ENCODE measurements around the gene HAVCR2.

The HAVCR2 gene

GRCh38 chr5:157142317-157143126, 33.7 kb upstream of the HAVCR2 start, which contains the start of gene MED7 (continued):
- TF ChIP-seq KLF17 (tag by site-specific recombination; IDR thresholded peaks at IDR 0.05) = peak; percentile 34; the same call in 1 of the 2 replicates

GRCh38 chr5:157137691-157138090, 28.8 kb upstream of the HAVCR2 start:
- Histone ChIP-seq H3K4me1 (ENCODE audit: control insufficient read depth, insufficient read depth, low read length) (no peaks in the 10 kb centered on the region), H3K4me3 (ENCODE audit: low read depth, low read length) (no peak overlapping the region), H3K27ac (ENCODE audit: extremely low read depth, low read depth, low read length) (no peak overlapping the region), H3K9me3 (ENCODE audit: control insufficient read depth, insufficient read depth, low read depth, low read length) (no peaks in the 10 kb centered on the region), H3K36me3 (ENCODE audit: control insufficient read depth in 2 of 2, insufficient read depth in 1 of 2, low read length in 2 of 2) (peaks cover 0 to 25% of the 10 kb centered on the region in 2 experiments)
- POLR2A ChIA-PET = no interaction called here
- CTCF ChIA-PET = interaction anchor here (0.8 kb wide), 1 partner anchor 11 kb away, joined by 3 read pairs; no protein-coding TSS in a partner anchor
- TF ChIP-seq ZNF426 (tag by site-specific recombination; IDR thresholded peaks at IDR 0.05) (no peak), ZNF704 (tag by site-specific recombination; IDR thresholded peaks at IDR 0.05) (no peak), ZBTB20 (tag by site-specific recombination; IDR thresholded peaks at IDR 0.05) (no peak), ZNF776 (tag by site-specific recombination; IDR thresholded peaks at IDR 0.05; ENCODE audit: borderline replicate concordance) (no peak), OVOL3 (tag by site-specific recombination; IDR thresholded peaks at IDR 0.05) (no peak), ZNF707 (tag by site-specific recombination; IDR thresholded peaks at IDR 0.05) (no peak), PRDM4 (tag by site-specific recombination; IDR thresholded peaks at IDR 0.05) (no peak), ZNF132 (tag by site-specific recombination; IDR thresholded peaks at IDR 0.05; ENCODE audit: borderline replicate concordance) (no peak), ZNF555 (tag by site-specific recombination; conservative IDR thresholded peaks at IDR 0.05) (no peak), ZNF521 (tag by site-specific recombination; IDR thresholded peaks at IDR 0.05) (no peak), TRIM28 (IDR thresholded peaks at IDR 0.05; ENCODE audit: borderline replicate concordance, low read length) (no peak)

- POLR2A ChIA-PET = interaction anchor here (3.9 kb wide), 1 partner anchor 10 kb away, joined by 20 read pairs; the partner anchor contains the start of gene MED7
Measured at GRCh38 chr5:157132281-157132612, 23.4 kb upstream of the HAVCR2 start.

GRCh38 chr5:157130925-157131324, 22.1 kb upstream of the HAVCR2 start:
- Histone ChIP-seq H3K4me3 (ENCODE audit: low read depth, low read length) (no peak overlapping the region), H3K36me3 (ENCODE audit: control insufficient read depth in 2 of 2, insufficient read depth in 1 of 2, low read length in 2 of 2) (no peaks in the 10 kb centered on the region), H3K9me3 (ENCODE audit: control insufficient read depth, insufficient read depth, low read depth, low read length) (no peaks in the 10 kb centered on the region), H3K4me1 (ENCODE audit: control insufficient read depth, insufficient read depth, low read length) (no peaks in the 10 kb centered on the region), H3K27ac (ENCODE audit: extremely low read depth, low read depth, low read length) (no peak overlapping the region)
- POLR2A ChIA-PET = interaction anchor here (0.7 to 3.9 kb wide), 2 partner anchors 12 to 211 kb away, joined by 4 to 20 read pairs; partner anchors contain the start of gene MED7
- TF ChIP-seq ZNF843 (tag by site-specific recombination; IDR thresholded peaks at IDR 0.05) = no peak
- CTCF ChIA-PET = interaction anchor here (0.6 to 3.8 kb wide), 9 partner anchors 12 to 1991 kb away, joined by 3 to 19 read pairs (median 3); partner anchors contain the start of gene MED7

More at GRCh38 chr5:157132281-157132612, 23.4 kb upstream of the HAVCR2 start:
- CTCF ChIA-PET = interaction anchor here (0.5 to 3.8 kb wide), 22 partner anchors 10 to 1993 kb away, joined by 3 to 19 read pairs (median 3); partner anchors contain the start of gene MED7
- Histone ChIP-seq H3K27ac (ENCODE audit: extremely low read depth, low read depth, low read length) (no peak overlapping the region), H3K36me3 (ENCODE audit: control insufficient read depth in 2 of 2, insufficient read depth in 1 of 2, low read length in 2 of 2) (peaks cover 0 to under 1% of the 10 kb centered on the region in 2 experiments; a peak in 2 of 3 replicates), H3K4me1 (ENCODE audit: control insufficient read depth, insufficient read depth, low read length) (no peaks in the 10 kb centered on the region), H3K9me3 (ENCODE audit: control insufficient read depth, insufficient read depth, low read depth, low read length) (no peaks in the 10 kb centered on the region), H3K4me3 (ENCODE audit: low read depth, low read length) (no peak overlapping the region)
- TF ChIP-seq PRDM1 (tag by site-specific recombination; IDR thresholded peaks at IDR 0.05) (no peak), ZNF777 (tag by site-specific recombination; IDR thresholded peaks at IDR 0.05; ENCODE audit: borderline replicate concordance) (no peak), KLF16 (tag by site-specific recombination; IDR thresholded peaks at IDR 0.05) (no peak), ZNF24 (tag by site-specific recombination; IDR thresholded peaks at IDR 0.05) (no peak)

Measured in HEK293 (cell line).